ENCODE data around the gene ANKRD44.

ANKRD44 gene

GRCh38 chr2:197102231-197102630, 208.3 kb downstream of the ANKRD44 start:
- DNase-seq: no peak

GRCh38 chr2:197101519-197101918, 209.1 kb downstream of the ANKRD44 start:
- no peak for DNase-seq

- no peak for DNase-seq
Observed at GRCh38 chr2:197097578-197098366, 212.8 kb downstream of the ANKRD44 start.

- no peak for DNase-seq
Observed at GRCh38 chr2:197096649-197097048, 213.9 kb downstream of the ANKRD44 start.

GRCh38 chr2:197092431-197092830, 218.1 kb downstream of the ANKRD44 start:
- no peak for DNase-seq

- DNase-seq: no peak
Observed at GRCh38 chr2:197090742-197091367, 219.7 kb downstream of the ANKRD44 start.

- DNase-seq: no peak
Observed at GRCh38 chr2:197089655-197090054, 220.9 kb downstream of the ANKRD44 start.

- DNase-seq: no peak
Observed at GRCh38 chr2:197088694-197089093, 221.9 kb downstream of the ANKRD44 start.

GRCh38 chr2:197086500-197086899, 224.1 kb downstream of the ANKRD44 start:
- no peak for DNase-seq

- DNase-seq: no peak
Observed at GRCh38 chr2:197085665-197086064, 224.9 kb downstream of the ANKRD44 start.

- DNase-seq: no peak
Observed at GRCh38 chr2:197081294-197081693, 229.3 kb downstream of the ANKRD44 start.

- no peak for DNase-seq
Observed at GRCh38 chr2:197080578-197081216, 229.9 kb downstream of the ANKRD44 start.

GRCh38 chr2:197079832-197080555, 230.6 kb downstream of the ANKRD44 start:
- no peak for DNase-seq

GRCh38 chr2:197079414-197079813, 231.2 kb downstream of the ANKRD44 start:
- DNase-seq: no peak

GRCh38 chr2:197078535-197078934, 232.0 kb downstream of the ANKRD44 start:
- no peak for DNase-seq

- no peak for DNase-seq
Observed at GRCh38 chr2:197077336-197077735, 233.2 kb downstream of the ANKRD44 start.

GRCh38 chr2:197076652-197077051, 233.9 kb downstream of the ANKRD44 start:
- no peak for DNase-seq

GRCh38 chr2:197075754-197076337, 234.7 kb downstream of the ANKRD44 start:
- DNase-seq: no peak

- DNase-seq: no peak
Observed at GRCh38 chr2:197075281-197075680, 235.3 kb downstream of the ANKRD44 start.

- DNase-seq: no peak
Observed at GRCh38 chr2:197073701-197074433, 236.7 kb downstream of the ANKRD44 start.

GRCh38 chr2:197073270-197073669, 237.3 kb downstream of the ANKRD44 start:
- DNase-seq: no peak

- no peak for DNase-seq
Observed at GRCh38 chr2:197072533-197072932, 238.0 kb downstream of the ANKRD44 start.

All from effector CD8-positive, alpha-beta T cell (primary cell).